Measurements from ENCODE around the gene MAPK10.

MAPK10 gene

GRCh38 chr4:86223472-86223871, 136.4 kb downstream of the MAPK10 start:
- no peak for TF ChIP-seq CTCF (IDR thresholded peaks at IDR 0.05)
- no peak overlapping the region for H2AFZ ChIP-seq
- H3K9me3 ChIP-seq (ENCODE audit: control insufficient read depth, low read length) = no peaks in the 10 kb centered on the region
- no peaks in the 10 kb centered on the region for H3K27me3 ChIP-seq (ENCODE audit: control insufficient read depth, insufficient read depth, low read length)
- H3K36me3 ChIP-seq (ENCODE audit: control insufficient read depth, insufficient read depth, low read length) = no peaks in the 10 kb centered on the region
- no peak overlapping the region for H3K27ac ChIP-seq
- H3K4me3 ChIP-seq (ENCODE audit: low read depth, low read length) = no peak overlapping the region
- H3K4me2 ChIP-seq (ENCODE audit: low read length) = no peak overlapping the region
- no peaks in the 10 kb centered on the region for H3K79me2 ChIP-seq
- no peaks in the 10 kb centered on the region for H3K4me1 ChIP-seq
- H3K9ac ChIP-seq = no peak overlapping the region

GRCh38 chr4:86221002-86221401, 138.9 kb downstream of the MAPK10 start:
- H3K27me3 ChIP-seq (ENCODE audit: control insufficient read depth, insufficient read depth, low read length) = no peaks in the 10 kb centered on the region
- H3K9me3 ChIP-seq (ENCODE audit: control insufficient read depth, low read length) = no peaks in the 10 kb centered on the region
- no peak overlapping the region for H3K4me3 ChIP-seq (ENCODE audit: low read depth, low read length)
- H3K4me1 ChIP-seq = no peaks in the 10 kb centered on the region
- no peak overlapping the region for H3K27ac ChIP-seq
- no peak overlapping the region for H3K9ac ChIP-seq
- no peaks in the 10 kb centered on the region for H3K36me3 ChIP-seq (ENCODE audit: control insufficient read depth, insufficient read depth, low read length)
- H3K79me2 ChIP-seq = no peaks in the 10 kb centered on the region
- no peak overlapping the region for H3K4me2 ChIP-seq (ENCODE audit: low read length)
- no peak overlapping the region for H2AFZ ChIP-seq
- no peak for TF ChIP-seq CTCF (IDR thresholded peaks at IDR 0.05)

- Histone ChIP-seq H3K9me3 (ENCODE audit: control insufficient read depth, low read length) (no peaks in the 10 kb centered on the region), H3K79me2 (no peaks in the 10 kb centered on the region), H3K4me2 (ENCODE audit: low read length) (no peak overlapping the region), H3K27me3 (ENCODE audit: control insufficient read depth, insufficient read depth, low read length) (no peaks in the 10 kb centered on the region), H3K4me3 (ENCODE audit: low read depth, low read length) (no peak overlapping the region), H3K4me1 (no peaks in the 10 kb centered on the region), H3K9ac (no peak overlapping the region), H3K36me3 (ENCODE audit: control insufficient read depth, insufficient read depth, low read length) (no peaks in the 10 kb centered on the region), H3K27ac (no peak overlapping the region), H2AFZ (no peak overlapping the region)
- TF ChIP-seq CTCF (IDR thresholded peaks at IDR 0.05) = no peak
Observed at GRCh38 chr4:86220121-86220520, 139.7 kb downstream of the MAPK10 start.

- Histone ChIP-seq H3K36me3 (ENCODE audit: control insufficient read depth, insufficient read depth, low read length) (no peaks in the 10 kb centered on the region), H2AFZ (no peak overlapping the region), H3K9ac (no peak overlapping the region), H3K79me2 (no peaks in the 10 kb centered on the region), H3K4me1 (no peaks in the 10 kb centered on the region), H3K4me3 (ENCODE audit: low read depth, low read length) (no peak overlapping the region), H3K9me3 (ENCODE audit: control insufficient read depth, low read length) (no peaks in the 10 kb centered on the region), H3K4me2 (ENCODE audit: low read length) (no peak overlapping the region), H3K27me3 (ENCODE audit: control insufficient read depth, insufficient read depth, low read length) (no peaks in the 10 kb centered on the region), H3K27ac (no peak overlapping the region)
- no peak for TF ChIP-seq CTCF (IDR thresholded peaks at IDR 0.05)
Observed at GRCh38 chr4:86218746-86219473, 140.9 kb downstream of the MAPK10 start.

- Histone ChIP-seq H3K9me3 (ENCODE audit: control insufficient read depth, low read length) (no peaks in the 10 kb centered on the region), H3K27me3 (ENCODE audit: control insufficient read depth, insufficient read depth, low read length) (no peaks in the 10 kb centered on the region), H3K27ac (no peak overlapping the region), H3K4me3 (ENCODE audit: low read depth, low read length) (no peak overlapping the region), H3K36me3 (ENCODE audit: control insufficient read depth, insufficient read depth, low read length) (no peaks in the 10 kb centered on the region), H3K9ac (no peak overlapping the region), H3K4me1 (no peaks in the 10 kb centered on the region), H2AFZ (no peak overlapping the region), H3K79me2 (no peaks in the 10 kb centered on the region), H3K4me2 (ENCODE audit: low read length) (no peak overlapping the region)
- TF ChIP-seq CTCF (IDR thresholded peaks at IDR 0.05) = no peak
Observed at GRCh38 chr4:86203176-86203575, 156.7 kb downstream of the MAPK10 start.
